Testis (tissue), 2 donors: ENCODE results near the gene POLR1G.

Experiments used
- CTCF ChIP-seq, 3 experiments: fragments of 450-650 bp in 2 of 3; fragments of 200-600 bp in 1 of 3; sonication (generic) in 1 of 3; IDR thresholded peaks; one replicate each; pipeline ENCODE4 v1.5.1; 2016 to 2019; ENCODE audit warnings: antibody characterized with exemption in 3 of 3, mild to moderate bottlenecking in 2 of 3, moderate library complexity in 1 of 3
- POLR2A ChIP-seq: fragments of 450-650 bp; IDR thresholded peaks from one replicate; pipeline ENCODE4 v1.6.1; 2017; ENCODE audit warnings: antibody characterized with exemption, mild to moderate bottlenecking, moderate library complexity

DNA sequence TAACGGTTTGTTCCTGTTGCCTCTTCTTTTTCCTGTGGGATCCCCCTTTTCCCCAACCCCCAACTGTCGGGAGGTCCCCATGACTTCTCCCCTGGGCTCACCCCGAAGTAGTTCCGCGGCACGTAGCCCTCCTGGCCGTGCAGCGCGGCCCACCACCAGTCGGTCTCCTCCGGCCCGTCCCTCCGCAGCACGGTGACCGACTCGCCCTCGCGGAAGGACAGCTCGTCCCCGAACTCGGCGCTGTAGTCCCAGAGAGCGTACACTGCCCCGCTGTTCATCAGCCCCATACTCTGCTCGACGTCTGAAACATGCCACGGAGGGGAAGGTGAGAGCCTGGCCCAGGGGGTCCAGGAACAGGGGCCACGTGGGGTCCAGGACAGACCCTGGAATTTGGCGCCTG, 24.0 kb upstream of the POLR1G start:
- TF ChIP-seq POLR2A (no peak), CTCF (IDR thresholded peaks at IDR 0.05) (no peak)
